Hematopoietic multipotent progenitor cell treated with erythropoietin and hydrocortisone succinate and interleukin-3 and kit ligand, for 15 days (in vitro differentiated cells): ENCODE data around the gene UGT1A6.
"Not testable (repeated sequence)": the region's sequence is repeated elsewhere in the genome, so short reads cannot be mapped to it uniquely, and the experiment has no call there.

Experiments
- DNase-seq: peaks from one replicate; pipeline ENCODE4 v3.0.0-alpha.2; 2015; ENCODE audit warnings: low spot score

The UGT1A6 gene

DNA sequence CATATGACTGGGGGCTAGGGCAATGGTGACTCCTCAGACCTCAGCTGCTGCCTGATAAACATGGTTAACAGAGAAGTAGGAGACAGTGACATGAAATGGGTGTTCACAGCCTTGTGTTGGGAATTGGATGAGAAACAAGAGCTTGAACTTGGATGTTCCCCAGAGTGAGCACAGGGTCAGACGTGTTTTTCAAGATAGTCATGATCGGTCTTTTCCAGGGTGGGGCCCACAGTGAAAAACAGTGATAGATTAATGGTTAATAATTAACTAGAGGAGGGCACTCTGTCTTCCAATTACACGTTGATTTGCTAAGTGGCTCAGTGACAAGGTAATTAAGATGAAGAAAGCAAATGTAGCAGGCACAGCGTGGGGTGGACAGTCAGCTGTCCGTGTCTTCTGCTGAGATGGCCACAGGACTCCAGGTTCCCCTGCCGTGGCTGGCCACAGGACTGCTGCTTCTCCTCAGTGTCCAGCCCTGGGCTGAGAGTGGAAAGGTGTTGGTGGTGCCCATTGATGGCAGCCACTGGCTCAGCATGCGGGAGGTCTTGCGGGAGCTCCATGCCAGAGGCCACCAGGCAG, 36.1 kb downstream of the UGT1A6 start, which contains the start of gene UGT1A3:
TSS of gene UGT1A3 (plus strand) at position 320 of the 579 bp plus-strand sequence. CDS start at position 405, 85 bp downstream.
- DNase-seq: no peak

DNA sequence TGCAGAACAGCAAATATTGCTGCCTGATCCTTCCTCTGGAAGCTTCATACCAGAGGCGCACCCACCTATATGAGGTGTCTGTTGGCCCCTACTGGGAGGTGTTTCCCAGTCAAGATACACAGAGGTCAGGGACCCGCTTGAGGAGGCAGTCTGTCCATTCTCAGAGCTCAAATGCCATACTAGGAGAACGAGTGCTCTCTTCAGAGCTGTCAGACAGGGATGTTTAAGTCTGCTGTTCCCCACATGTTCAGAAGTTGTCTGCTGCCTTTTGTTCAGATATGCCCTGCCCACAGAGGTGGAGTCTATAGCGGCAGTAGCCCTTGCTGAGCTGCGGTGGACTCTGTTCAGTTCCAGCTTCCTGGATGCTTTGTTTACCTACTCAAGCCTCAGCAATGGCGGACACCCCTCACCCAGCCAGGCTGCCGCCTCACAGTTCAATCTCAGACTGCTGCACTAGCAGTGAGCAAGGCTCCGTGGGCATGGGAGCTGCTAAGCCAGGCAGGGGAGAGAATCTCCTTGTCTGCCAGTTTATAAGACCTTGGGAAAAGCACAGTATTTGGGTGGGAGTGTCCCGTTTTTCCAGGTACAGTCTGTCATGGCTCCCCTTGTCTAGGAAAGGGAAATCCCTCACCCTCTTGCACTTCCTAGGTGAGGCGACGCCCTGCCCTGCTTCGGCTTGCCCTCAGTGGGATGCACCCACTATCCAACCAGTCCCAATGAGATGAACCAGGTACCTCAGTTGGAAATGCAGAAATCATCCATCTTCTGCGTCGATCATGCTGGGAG, 44.4 kb downstream of the UGT1A6 start:
- not testable (repeated sequence) for DNase-seq

GRCh38 chr2:233740870-233741269, 48.2 kb downstream of the UGT1A6 start:
- no peak for DNase-seq

DNA sequence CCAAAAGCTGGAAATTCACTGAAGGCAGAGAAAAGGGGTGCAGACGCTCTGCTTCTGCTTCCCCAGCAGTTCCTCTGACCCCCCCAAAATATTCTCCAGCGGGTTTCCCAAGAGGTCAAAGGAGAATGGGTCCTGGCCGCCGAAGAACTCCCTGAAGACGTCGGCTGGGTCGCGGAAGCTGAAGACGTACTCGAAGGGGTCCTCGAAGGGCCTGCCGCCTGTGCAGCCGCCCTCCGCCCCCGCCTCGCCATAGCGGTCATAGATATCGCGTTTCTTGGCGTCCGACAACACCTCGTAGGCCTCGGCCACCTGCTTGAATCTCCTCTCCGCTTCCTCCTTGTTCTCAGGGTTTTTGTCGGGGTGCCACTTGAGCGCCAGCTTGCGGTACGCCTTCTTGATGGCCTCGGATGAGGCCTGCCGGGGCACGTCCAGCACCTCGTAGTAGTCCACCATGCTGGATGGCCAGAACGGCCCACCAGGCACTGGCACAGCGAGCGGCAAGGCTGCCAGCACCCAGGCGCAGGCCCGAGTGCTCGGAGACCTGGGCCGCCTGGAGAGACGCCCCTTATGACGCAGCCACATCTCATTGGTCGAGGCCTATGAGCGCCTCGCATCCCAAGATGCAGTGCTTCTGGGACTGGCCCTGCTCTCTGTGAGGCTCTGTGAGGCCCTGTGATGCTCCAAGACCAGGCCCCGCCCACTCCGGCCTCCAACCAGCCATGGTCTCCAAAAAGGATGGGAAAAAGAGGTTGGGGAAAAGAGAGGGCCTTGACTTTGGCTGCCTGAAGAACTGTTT, 51.0 kb downstream of the UGT1A6 start:
- DNase-seq: no peak

GRCh38 chr2:233745073-233745755, 52.5 kb downstream of the UGT1A6 start:
- no peak for DNase-seq

DNA sequence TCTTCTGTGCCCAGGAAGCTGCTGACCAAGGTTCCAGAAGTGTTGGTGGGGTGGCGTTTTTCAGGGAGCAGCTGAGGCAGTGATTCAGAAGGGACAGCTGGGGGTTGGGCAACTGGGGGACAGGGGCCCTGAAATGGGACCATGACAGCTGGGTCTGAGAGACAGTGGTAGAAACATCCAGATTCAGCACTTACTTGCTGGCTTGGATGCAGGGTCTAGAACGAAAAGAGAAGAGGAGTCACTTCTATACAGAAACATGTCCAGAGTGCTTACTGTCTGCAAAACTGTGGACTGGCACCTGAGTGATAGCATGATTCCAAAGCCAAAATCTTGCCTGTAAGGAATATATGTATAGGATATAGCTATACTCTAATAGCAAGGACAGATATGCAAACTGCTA, 53.1 kb downstream of the UGT1A6 start:
- not testable (repeated sequence) for DNase-seq

DNA sequence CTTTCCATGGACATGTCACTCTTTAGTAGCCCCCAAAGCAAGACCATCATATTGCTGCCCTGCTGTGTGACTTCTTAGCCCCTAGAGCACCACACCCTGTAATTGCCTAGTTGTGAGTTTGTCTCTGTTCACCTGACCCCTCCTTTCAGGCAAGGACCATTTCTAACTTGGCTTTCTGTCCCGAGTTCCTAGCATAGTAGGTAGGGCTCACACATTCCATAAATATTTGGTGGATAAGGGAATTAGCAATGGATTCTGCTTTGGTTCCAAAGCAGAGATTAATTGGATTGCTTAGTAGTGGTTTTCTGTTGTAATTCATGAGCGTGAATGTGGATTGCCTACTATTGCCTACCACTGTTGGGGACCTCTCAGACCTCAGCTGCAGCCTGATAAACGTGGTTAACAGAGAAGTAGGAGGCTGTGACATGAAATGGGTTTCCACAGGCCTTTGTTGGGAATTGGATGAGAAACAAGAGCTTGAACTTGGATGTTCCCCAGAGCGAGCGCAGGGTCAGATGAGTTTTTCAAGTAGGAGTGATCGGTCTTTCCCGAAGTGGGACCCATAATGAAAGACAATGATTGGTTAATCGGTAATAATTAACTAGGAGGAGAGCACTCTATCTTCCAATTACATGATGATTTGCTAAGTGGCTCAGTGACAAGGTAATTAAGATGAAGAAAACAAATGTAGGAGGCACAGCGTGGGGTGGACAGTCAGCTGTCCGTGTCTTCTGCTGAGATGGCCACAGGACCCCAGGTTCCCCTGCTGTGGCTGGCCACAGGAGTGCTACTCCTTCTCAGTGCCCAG, 54.0 kb downstream of the UGT1A6 start:
- no peak for DNase-seq

- no peak for DNase-seq
These were observed 54.5 kb downstream of the UGT1A6 start for GRCh38 chr2:233747283-233747544.

DNA sequence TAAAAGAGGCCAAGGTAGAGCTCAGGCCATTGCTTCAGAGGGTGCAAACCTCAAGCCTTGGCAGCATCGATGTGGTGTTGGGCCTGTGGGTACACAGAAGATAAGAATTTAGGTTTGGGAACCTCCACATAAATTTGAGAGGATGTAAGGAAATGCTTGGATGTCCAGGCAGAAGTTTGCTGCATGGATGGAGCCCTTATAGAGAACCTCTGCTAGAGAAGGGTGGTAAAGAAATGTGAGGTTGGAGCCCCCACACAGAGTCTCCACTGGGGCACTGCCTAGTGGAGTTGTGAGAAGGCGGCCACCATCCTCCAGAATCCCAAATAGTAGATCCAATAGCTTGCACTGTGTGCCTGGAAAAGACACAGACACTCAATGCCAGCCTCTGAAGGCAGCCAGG, 58.0 kb downstream of the UGT1A6 start:
- DNase-seq: not testable (repeated sequence)

DNA sequence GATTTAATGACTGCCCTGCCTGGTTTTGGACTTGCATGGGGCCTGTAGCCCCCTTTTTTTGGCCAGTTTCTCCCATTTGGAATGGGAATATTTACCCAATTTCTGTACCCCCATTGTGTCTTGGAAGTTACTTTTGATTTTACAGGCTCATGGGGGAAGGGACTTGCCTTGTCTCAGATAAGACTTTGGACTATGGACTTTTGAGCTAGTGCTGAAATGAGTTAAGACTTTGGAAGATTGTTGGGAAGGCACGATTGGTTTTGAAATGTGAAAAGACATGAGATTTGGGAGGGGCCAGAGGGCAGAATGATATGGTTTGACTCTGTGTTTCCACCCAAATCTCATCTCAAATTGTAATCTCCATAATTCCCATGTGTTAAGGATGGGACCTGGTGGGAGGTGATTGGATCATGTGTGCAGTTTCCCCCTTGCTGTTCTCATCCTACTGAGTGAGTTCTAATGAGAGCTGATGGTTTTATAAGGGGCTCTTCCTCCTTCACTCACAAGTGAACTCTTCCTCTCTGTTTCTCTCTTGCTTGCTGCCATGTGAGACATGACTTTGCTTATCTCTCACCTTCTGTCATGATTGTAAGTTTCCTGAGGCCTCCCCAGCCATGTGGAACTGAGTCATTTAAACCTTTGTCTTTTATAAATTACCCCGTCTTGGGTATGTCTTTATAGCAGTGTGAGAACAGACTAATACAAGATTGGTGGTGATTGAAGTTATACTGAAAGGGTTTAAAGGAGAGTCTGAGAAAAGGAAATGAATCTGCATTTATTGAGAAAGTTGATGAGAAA, 58.7 kb downstream of the UGT1A6 start:
- DNase-seq: not testable (repeated sequence)

GRCh38 chr2:233754872-233755611, 62.4 kb downstream of the UGT1A6 start:
- DNase-seq: no peak

GRCh38 chr2:233756429-233757081, 63.9 kb downstream of the UGT1A6 start:
- no peak for DNase-seq

GRCh38 chr2:233758141-233758540, 65.5 kb downstream of the UGT1A6 start:
- no peak for DNase-seq

GRCh38 chr2:233758849-233759248, 66.2 kb downstream of the UGT1A6 start:
- DNase-seq: no peak

- no peak for DNase-seq
These were observed 67.4 kb downstream of the UGT1A6 start, which contains the start of gene UGT1A1 for GRCh38 chr2:233760043-233760442. Gene UGT1A1 (plus strand): TSS chr2:233760270. CDS start chr2:233760288, 18 bp downstream.

- no peak for DNase-seq
These were observed 68.5 kb downstream of the UGT1A6 start for GRCh38 chr2:233761040-233761769.

GRCh38 chr2:233764264-233764663, 71.6 kb downstream of the UGT1A6 start:
- no peak for DNase-seq

GRCh38 chr2:233764761-233765160, 72.1 kb downstream of the UGT1A6 start:
- no peak for DNase-seq

DNA sequence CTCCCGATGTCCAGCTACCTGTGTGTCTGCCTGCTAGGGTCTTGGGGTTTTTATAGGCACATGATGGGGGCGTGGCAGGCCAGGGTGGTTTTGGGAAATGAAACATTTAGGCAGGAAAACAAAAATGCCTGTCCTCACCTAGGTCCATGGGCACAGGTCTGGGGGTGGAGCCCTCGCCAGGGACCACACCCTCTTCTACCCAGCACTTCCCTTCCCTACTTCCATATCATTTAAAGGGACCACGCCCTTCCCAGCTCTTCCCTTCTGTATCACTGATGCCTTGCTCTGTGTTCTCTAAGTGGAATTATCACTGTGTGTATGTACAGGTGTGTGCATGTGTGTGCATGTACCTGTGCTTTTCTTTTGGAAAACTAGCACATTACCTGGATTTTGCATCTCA, 73.7 kb downstream of the UGT1A6 start:
- DNase-seq: no peak
